Endothelial cell of umbilical vein (primary cell): Measurements from ENCODE around the gene S100A14. TPM values are rescaled to one million over a fixed set of nuclear protein-coding genes. Genes with fewer than 3 reads are reported as not detected.

Source experiments
- BruUV-seq: library from RNA; stranded (reverse); fragments of 400-500 nt; replicated peaks from 2 replicates; lab custom pipeline; 2021; lab: Mats Ljungman, UMichigan
- CTCF ChIA-PET: fragments of 300-600, 350-600 bp; sonication (Branson Sonifier 250); formaldehyde crosslinking; loops from one replicate; lab custom pipeline; 2021; ENCODE audit warnings: antibody characterized with exemption, inconsistent platforms; lab: Charles Lee
- POLR2A ChIA-PET: fragments of 300-600, 350-600 bp; sonication (Branson Sonifier 250); formaldehyde crosslinking; loops from one replicate; lab custom pipeline; 2021; ENCODE audit warnings: antibody characterized with exemption, inconsistent platforms; lab: Charles Lee
- DNase-seq: peaks from one replicate; pipeline ENCODE4 v3.0.0-alpha.2; 2011; ENCODE audit warnings: low read depth, low spot score
- FAIRE-seq: peaks from 2 replicates; lab custom pipeline; 2011; peaks lifted over from hg19 to GRCh38; lab: Jason Lieb, UNC
- H2AFZ ChIP-seq: 2 replicates; pipeline ENCODE4 v1.6.0; 2012; ENCODE audit warnings: low read depth, low read length, control low read depth, inconsistent platforms
- H3K27ac ChIP-seq: 2 replicates; pipeline ENCODE4 v1.5.1; 2011; ENCODE audit warnings: low read depth, mild to moderate bottlenecking, control low read depth, low read length, moderate library complexity; ENCODE audit not compliant: insufficient read depth
- H3K27me3 ChIP-seq, 2 experiments: 2 replicates each; pipeline versions ENCODE4 v1.6.0 to v1.6.1; 2011; ENCODE audit warnings: low read length in 2 of 2, mixed read lengths in 1 of 2; ENCODE audit not compliant: control insufficient read depth in 2 of 2, insufficient read depth in 2 of 2
- H3K36me3 ChIP-seq, 2 experiments: 2 replicates in 1 of 2; 3 replicates in 1 of 2; pipeline ENCODE4 v1.5.1; 2011; ENCODE audit warnings: low read length in 2 of 2, mild to moderate bottlenecking in 1 of 2, moderate library complexity in 1 of 2; ENCODE audit not compliant: control insufficient read depth in 2 of 2, insufficient read depth in 2 of 2; ENCODE audit errors: extremely low read depth in 1 of 2
- H3K4me1 ChIP-seq: 3 replicates; pipeline ENCODE4 v1.5.1; 2011; ENCODE audit warnings: mild to moderate bottlenecking, low read length; ENCODE audit not compliant: control insufficient read depth, insufficient read depth; ENCODE audit errors: extremely low read depth
- H3K4me2 ChIP-seq: 2 replicates; pipeline ENCODE4 v1.6.1; 2011; ENCODE audit warnings: low read length, control low read depth, mixed read lengths; ENCODE audit not compliant: insufficient read depth
- H3K4me3 ChIP-seq, 3 experiments: fragments of 200-600 bp in 1 of 3; sonication (generic), shearing (Covaris generic) in 1 of 3; replicated peaks in 1 of 3; 2 replicates each; pipeline ENCODE4 v1.5.1; 2011 to 2016; ENCODE audit warnings: control low read depth in 3 of 3, low read length in 3 of 3, mild to moderate bottlenecking in 2 of 3, inconsistent platforms in 1 of 3, low read depth in 1 of 3, moderate library complexity in 1 of 3; ENCODE audit not compliant: insufficient read depth in 1 of 3
- H3K79me2 ChIP-seq: 2 replicates; pipeline ENCODE4 v1.6.0; 2012; ENCODE audit warnings: low read length, inconsistent platforms; ENCODE audit not compliant: control insufficient read depth, insufficient read depth
- H3K9ac ChIP-seq: replicated peaks from 2 replicates; pipeline ENCODE3; 2011; ENCODE audit warnings: low read length, control low read depth; ENCODE audit not compliant: insufficient read depth; ENCODE audit errors: extremely low read depth
- H3K9me1 ChIP-seq: replicated peaks from 3 replicates; pipeline ENCODE4 v1.6.0; 2011; ENCODE audit warnings: mild to moderate bottlenecking, low read length; ENCODE audit not compliant: control insufficient read depth, insufficient read depth; ENCODE audit errors: extremely low read depth
- H3K9me3 ChIP-seq: replicated peaks from 2 replicates; pipeline ENCODE4 v1.5.1; 2012; ENCODE audit warnings: low read length, inconsistent platforms; ENCODE audit not compliant: control insufficient read depth, insufficient read depth
- H4K20me1 ChIP-seq: replicated peaks from 2 replicates; pipeline ENCODE3; 2011; ENCODE audit warnings: mild to moderate bottlenecking, low read length; ENCODE audit not compliant: control insufficient read depth, insufficient read depth; ENCODE audit errors: extremely low read depth
- CTCF ChIP-seq, 2 donors: IDR thresholded peaks; 1 replicate in 1 of 2; 2 replicates in 1 of 2; pipeline ENCODE4 v1.5.1; 2011; ENCODE audit warnings: low read length in 2 of 2, mild to moderate bottlenecking in 2 of 2, moderate library complexity in 2 of 2, control low read depth in 1 of 2, inconsistent platforms in 1 of 2, low read depth in 1 of 2; ENCODE audit not compliant: insufficient read depth in 1 of 2; ENCODE audit errors: extremely low read depth in 1 of 2
- EZH2 ChIP-seq: IDR thresholded peaks from 2 replicates; pipeline ENCODE4 v1.6.1; 2012; ENCODE audit warnings: borderline replicate concordance, low read depth, mild to moderate bottlenecking, moderate library complexity, low read length, inconsistent platforms; ENCODE audit not compliant: severe bottlenecking
- FOS ChIP-seq: IDR thresholded peaks from 2 replicates; pipeline ENCODE4 v1.6.1; 2011; ENCODE audit warnings: mild to moderate bottlenecking, low read length, moderate library complexity, borderline replicate concordance; ENCODE audit not compliant: insufficient read depth
- GATA2 ChIP-seq: IDR thresholded peaks from 2 replicates; pipeline ENCODE4 v1.7.0; 2011; ENCODE audit warnings: low read depth, mild to moderate bottlenecking, moderate library complexity, mixed read lengths, low read length; ENCODE audit not compliant: insufficient read length, insufficient read depth
- JUN ChIP-seq: IDR thresholded peaks from 2 replicates; pipeline ENCODE4 v1.6.1; 2011; ENCODE audit warnings: borderline replicate concordance, low read depth; ENCODE audit not compliant: insufficient read length, insufficient read depth
- MYC ChIP-seq: IDR thresholded peaks from one replicate; pipeline ENCODE4 v1.6.1; 2011; ENCODE audit warnings: mild to moderate bottlenecking, low read depth, low read length
- POLR2A ChIP-seq: IDR thresholded peaks from 2 replicates; pipeline ENCODE4 v1.6.1; 2012; ENCODE audit warnings: low read depth, mild to moderate bottlenecking, control low read depth, low read length
- POLR2AphosphoS5 ChIP-seq: IDR thresholded peaks from 2 replicates; pipeline ENCODE4 v1.6.1; 2012; ENCODE audit warnings: low read depth, mild to moderate bottlenecking, control low read depth, low read length, moderate library complexity; ENCODE audit not compliant: insufficient read depth
- dilution Hi-C: fragments of 300-500 bp; cut with MboI; formaldehyde crosslinking; loops from one replicate; pipeline ENCODE4 v1.15.0; 2019; ENCODE audit warnings: low sequenced_read_pairs; ENCODE audit not compliant: extremely low pct_ligation_motif_present
- intact Hi-C: fragments of 100-400 bp; cut with micrococcal nuclease; formaldehyde crosslinking; loops from one replicate; pipeline ENCODE4 v1.10.0; 2022
- polyA plus RNA-seq, 4 experiments: library from polyadenylated mRNA; depleted of rRNA in 3 of 4; stranded (reverse) in 3 of 4; unstranded in 1 of 4; fragments of >200 nt; gene quantifications; 2 replicates each; pipeline versions ENCODE4 v1.2.1 to v1.2.3, GENCODE V29; 2011 to 2012; ENCODE audit warnings: missing spikeins in 1 of 4
- total RNA-seq: library from RNA; stranded (reverse); gene quantifications from 2 replicates; pipeline ENCODE4 v1.2.3, GENCODE V29; 2021
- TF ChIP-seq, protein P1 (sequence below): IDR thresholded peaks from 2 replicates; pipeline ENCODE4 v1.6.1; 2011; ENCODE audit not compliant: insufficient read depth, insufficient read length

Gene S100A14
- total and polyA plus RNA-seq, 2 donors (not counting 3 experiments of a cell fraction or from before 2014, with no cell fraction given): 0.10 TPM; not detected in 1

GRCh38 chr1:153586347-153586746 is 29.8 kb downstream of the S100A14 start:
- no peaks in the 10 kb centered on the region for H3K36me3 ChIP-seq
- FAIRE-seq: no peak
- no peaks in the 10 kb centered on the region for H3K79me2 ChIP-seq
- H3K27ac ChIP-seq: no peak overlapping the region
- H3K9me3 ChIP-seq: no peaks in the 10 kb centered on the region
- H4K20me1 ChIP-seq: no peaks in the 10 kb centered on the region
- no TSS peak for BruUV-seq
- intact Hi-C loops: no loop called here
- dilution Hi-C loops: no loop called here
- H3K4me3 ChIP-seq: no peak overlapping the region
- POLR2A ChIA-PET: interaction anchor here (0.7 kb wide), 1 partner anchor 41 kb away, joined by 3 read pairs; the partner anchor contains the start of gene S100A13
- H3K4me2 ChIP-seq: no peak overlapping the region
- TF ChIP-seq CTCF (IDR thresholded peaks at IDR 0.05; ENCODE audit: extremely low read depth in 1 of 2, insufficient read depth in 1 of 2, low read depth in 1 of 2, low read length in 2 of 2) (no peak), EZH2 (no peak), GATA2 (no peak), JUN (no peak), POLR2AphosphoS5 (no peak), POLR2A (no peak), MYC (no peak), FOS (no peak)
- TF ChIP-seq, protein P1, sequence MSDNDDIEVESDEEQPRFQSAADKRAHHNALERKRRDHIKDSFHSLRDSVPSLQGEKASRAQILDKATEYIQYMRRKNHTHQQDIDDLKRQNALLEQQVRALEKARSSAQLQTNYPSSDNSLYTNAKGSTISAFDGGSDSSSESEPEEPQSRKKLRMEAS: no peak
- no peak overlapping the region for H2AFZ ChIP-seq
- no peaks in the 10 kb centered on the region for H3K9me1 ChIP-seq
- no peak for DNase-seq
- H3K27me3 ChIP-seq: no peaks in the 10 kb centered on the region
- H3K4me1 ChIP-seq: peaks cover 5% of the 10 kb centered on the region
- CTCF ChIA-PET: interaction anchor here (1.1 to 4.6 kb wide), 5 partner anchors 9 to 41 kb away, joined by 3 to 24 read pairs (median 3); partner anchors contain the start of gene S100A13
- H3K9ac ChIP-seq: no peak overlapping the region
